GM18519 (cell line): Measurements from ENCODE around the gene ACTN1.
"Not testable (repeated sequence)": the region's sequence is repeated elsewhere in the genome, so short reads cannot be mapped to it uniquely, and the experiment has no call there.

Source experiments
- ATAC-seq: cut with Tn5 transposase; IDR thresholded peaks from one replicate; pipeline ENCODE4 v1.9.1; 2021; ENCODE audit warnings: mild to moderate bottlenecking, moderate library complexity; ENCODE audit not compliant: unreplicated experiment, low FRiP score

ACTN1 gene

DNA sequence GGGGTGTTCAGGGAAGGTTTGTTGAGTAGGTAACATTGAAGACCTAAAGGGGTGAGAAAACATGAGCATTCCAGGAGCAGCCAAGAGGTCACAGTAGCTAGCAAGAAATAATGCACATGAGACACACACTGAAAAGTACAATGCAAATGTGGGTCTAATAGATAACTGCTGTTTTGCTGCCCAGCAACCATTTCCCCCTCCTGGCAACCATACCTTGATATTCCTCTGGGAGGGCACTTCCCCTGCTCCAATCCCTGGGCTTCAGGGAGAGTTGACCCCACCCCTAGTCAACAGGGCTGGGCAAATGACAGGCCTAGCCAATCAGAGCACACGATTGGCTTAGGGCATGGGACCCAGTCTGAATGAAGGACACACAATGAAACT, 8.5 kb upstream of the ACTN1 start:
- ATAC-seq, result no peak

DNA sequence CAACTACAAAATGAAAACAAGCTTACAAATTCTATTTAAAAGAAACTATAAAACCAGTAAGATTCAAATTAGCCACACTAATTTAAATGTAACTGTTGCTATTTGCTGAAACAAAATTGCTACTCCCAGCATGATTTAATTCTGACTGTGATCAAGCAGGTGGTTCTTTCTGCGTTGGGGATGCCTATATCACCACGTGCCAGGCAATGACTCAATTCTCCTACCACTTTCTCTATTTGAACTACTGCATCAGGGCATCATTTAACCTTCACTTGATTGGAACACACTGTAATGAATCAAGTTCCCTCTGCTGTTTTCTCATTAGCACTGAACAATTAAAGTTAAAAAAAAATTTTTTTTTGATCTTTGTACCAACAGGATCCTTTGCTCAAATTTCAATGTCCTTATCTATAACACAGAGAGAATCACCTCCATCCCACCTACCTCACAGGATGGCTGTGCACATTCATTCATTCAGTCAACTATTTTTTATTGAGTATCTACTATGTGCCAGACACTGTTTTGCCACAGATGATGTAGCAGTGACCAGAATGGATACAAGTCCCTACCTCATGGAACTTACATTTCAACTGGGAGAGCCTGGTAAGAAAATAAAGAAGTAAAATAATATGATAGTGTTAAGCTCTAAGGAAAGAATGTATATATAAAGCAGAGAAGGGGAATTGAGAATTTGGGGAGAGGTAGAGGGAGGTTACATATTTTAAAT, 8.0 kb upstream of the ACTN1 start:
- no peak for ATAC-seq

DNA sequence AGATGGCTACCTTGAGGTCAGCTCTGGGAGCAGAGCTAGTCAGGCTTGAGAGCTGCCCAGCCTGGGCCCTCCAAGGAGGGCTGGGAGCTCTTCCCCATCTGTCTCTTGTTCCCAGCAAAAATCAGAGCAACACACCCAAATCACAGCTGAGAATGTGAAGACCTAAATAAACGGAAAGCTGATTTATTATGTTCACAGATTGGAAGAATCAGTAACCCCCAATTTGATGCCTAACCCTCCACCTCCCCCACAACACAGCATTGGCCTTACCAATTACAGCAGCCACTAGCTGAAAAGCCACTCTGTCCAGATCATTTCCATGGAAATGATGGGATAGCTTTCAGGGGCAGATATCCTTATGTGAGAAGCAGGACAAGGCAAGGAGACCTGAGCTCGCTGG, 7.1 kb upstream of the ACTN1 start:
- ATAC-seq, result no peak

DNA sequence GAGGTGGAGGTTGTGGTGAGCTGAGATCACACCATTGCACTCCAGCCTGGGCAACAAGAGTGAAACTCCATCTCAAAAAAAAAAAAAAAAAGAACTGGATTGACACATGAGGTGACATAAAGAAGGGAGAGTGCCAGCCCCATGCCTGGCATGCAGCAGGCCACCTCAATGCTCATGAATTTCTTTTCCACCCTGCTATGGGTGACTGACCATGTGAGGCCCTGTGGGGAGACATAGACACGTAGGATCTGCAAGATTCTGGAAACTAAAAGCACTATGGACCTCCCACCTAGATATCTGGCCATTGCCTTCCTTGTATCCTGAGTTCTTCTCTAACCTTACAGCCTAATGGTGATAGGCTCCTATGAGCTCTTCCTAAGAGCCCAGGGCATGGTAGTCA, 5.6 kb upstream of the ACTN1 start:
- no peak for ATAC-seq

DNA sequence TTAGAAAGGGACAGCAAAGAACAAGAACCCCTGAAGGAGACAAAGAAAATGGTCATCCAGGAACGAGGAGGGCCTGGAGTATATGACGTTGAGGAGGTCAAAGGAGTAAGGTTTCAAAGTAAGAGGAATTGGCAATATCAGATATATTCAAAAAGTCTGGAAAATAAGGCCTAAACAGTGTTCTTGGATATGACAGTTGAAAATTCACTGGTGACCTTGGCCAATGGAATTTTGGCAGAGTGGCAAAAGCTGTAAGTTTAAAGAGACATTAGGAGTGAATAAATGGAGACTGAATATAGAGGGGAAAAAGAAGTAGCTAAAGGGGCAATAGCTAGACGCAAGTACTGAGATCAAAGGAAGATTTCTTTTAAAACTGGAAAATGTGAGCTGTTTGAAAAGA, 4.1 kb upstream of the ACTN1 start:
- no peak for ATAC-seq

DNA sequence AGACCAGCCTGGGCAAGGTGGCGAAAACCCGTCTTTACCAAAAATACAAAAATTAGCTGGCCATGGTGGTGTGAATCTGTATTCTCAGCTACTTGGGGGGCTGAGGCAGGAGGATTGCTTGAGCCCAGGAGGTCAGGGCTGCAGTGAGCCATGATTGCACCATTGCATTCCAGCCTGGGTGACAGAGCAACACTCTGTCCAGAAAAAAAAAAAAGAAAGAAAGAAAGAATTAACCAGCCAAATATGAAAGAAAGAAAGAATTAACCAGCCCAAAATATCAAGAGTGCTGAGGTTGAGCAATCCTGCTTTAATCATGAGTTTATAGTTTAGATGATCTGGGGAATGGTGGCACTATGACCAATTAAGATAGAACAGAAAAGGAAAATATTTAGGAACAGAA, 3.5 kb upstream of the ACTN1 start:
- no peak for ATAC-seq

DNA sequence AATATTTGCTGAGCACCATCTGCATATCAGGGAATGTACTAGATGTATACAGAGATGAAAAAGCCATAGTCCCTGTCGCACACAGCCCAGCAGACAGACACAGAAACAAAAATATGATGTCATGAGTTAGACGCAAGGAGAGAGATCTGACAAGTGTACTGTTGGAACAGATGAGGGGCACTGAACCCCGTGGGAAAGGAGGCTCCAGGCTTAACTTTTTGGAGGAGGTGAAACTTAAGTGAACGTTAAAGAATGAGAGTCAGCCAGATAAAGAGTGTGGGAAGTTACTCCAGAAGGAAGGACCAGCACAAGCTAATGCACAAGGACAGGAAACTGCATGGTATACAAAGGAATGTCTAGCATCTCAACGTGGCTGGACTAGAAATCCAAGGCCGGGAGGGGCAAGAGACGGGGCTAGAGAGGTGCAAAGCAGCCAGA, 2.5 kb upstream of the ACTN1 start:
- no peak for ATAC-seq

DNA sequence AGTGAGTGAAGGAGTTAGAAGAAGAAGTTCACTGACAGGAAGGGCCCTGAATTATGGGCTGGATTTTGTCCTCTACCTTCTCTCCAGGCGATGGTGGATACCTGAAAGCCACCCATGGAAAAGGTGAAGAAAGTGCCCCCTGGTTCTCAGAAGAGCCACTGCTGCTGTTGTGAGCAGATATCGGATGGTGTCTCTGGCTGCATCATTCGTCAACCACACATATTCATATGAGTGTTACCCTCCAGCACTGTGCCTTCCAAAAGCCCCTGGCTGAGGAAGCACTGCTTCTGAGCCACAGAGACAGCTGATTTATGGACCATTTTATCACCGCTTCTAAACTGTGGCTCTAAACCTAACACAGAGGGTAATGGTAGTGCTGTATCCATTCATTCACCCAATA, 2.0 kb upstream of the ACTN1 start:
- ATAC-seq, result no peak

DNA sequence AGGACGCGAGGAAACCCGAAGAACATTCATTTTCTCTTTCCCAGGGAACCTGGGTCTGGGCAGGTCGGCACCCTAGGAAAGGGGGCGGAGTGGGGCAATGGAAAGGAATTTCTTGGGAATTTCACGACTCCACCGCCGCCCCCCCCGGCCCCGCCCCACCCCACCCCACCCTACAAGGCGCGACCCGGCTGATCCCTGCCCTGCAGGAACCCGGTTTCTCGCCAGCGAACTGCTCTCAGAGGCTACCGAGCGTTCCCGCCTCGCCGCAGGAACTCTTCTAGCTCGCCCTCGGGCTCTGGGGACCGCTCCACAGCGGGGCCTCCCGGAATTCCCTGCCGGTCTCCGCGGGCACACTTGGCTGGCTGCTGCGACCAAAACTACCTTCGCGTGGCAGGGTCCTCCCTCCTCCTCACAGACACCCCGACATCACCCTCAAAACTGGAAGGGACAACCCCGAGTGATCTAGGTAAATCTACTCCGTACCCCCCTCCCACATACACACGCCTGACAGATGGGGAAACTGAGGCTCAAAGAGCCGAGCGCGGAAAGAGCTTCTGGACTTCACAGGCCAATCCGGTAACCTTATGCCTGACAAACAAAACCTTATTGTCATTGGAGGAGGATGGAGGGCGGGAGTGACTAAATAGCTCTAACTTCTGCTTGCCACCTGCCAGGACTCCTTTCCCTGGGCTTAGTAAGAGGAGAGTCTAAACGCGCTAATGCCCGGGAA, 785 bp upstream of the ACTN1 start:
- ATAC-seq, result no peak

DNA sequence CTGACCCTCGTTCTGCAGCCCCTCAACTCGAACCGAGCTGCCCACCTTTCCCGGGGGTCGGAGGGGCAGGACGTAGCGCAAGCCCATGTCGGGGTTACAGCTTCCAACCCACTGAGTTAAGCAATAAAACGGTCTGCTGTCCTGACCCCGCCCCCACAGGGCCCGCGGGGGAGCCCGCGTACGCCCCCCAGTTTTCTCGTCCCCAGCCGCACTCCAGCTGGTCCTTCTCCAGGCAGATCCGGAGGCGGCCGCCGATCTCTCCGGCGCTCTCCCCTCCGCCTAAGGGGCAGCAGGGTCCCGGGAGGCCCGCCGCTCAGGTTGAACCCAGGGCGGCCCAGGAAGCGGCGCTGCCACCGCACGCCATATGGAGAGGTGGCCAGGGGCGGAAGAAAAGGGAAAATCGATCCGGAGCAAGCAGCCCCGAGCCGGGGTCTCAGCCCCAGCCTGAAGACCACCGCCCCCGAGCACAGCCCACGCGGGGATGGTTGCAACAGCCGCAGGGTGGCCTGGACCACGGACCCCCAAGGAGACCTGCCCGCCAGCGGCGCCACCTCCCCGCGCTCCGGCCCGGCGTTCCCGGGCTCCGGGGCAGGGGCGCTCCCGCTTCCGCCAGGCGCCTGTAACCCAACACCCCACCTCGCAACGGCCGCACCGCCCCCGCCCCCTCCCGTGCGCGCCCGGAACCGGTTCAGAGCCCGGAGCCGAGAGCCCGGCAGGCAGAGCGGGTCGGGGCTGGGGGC, 760 bp downstream of the ACTN1 start:
- no peak for ATAC-seq

DNA sequence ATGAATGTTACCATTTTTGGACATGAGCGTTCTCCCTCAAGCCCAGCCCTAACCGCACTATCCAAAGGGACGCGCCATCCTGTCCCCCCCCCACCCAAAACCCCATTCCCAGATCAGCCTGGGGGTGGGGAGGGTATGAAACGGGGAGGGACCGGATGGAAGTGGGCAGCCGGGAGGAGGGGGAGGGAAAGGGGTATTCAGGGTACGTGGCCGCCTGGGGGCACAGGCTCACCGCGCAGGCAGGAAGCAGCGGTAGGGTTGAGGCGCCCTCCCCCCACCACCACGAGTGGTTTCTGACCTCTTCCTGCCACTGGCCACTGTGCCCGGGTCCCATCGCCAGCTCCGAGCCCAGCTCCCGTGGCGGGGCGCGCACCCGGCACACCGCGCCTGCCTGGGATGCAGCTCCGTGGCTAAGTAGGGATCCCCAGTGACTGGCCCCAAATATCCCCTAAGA, 1.4 kb downstream of the ACTN1 start:
- no peak for ATAC-seq

DNA sequence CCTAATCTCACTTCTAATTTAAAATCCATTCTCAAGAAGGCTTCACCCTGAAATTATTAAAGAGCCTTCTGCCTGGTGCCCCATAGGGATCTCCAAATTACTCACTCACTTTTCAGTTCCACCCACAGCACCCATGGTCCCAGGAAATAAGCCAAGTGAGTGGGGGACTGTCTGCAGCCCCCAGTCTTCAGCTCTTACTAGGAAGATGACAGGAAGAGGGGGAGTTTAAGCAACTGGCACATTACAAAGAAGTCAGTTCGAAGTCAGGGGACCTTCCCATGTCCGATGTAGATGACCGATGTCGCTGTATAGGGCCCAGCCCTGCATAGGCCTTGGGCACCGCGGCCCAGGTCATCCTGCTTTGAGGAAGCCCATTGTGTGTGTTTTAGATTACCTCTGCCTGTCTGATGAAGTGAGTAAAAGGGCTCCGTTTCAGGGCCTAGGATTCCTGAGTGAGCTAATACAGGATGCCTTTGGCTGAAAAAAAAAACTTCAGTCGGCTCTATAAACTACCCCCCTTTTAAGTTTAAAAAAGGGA, 1.9 kb downstream of the ACTN1 start:
- no peak for ATAC-seq

DNA sequence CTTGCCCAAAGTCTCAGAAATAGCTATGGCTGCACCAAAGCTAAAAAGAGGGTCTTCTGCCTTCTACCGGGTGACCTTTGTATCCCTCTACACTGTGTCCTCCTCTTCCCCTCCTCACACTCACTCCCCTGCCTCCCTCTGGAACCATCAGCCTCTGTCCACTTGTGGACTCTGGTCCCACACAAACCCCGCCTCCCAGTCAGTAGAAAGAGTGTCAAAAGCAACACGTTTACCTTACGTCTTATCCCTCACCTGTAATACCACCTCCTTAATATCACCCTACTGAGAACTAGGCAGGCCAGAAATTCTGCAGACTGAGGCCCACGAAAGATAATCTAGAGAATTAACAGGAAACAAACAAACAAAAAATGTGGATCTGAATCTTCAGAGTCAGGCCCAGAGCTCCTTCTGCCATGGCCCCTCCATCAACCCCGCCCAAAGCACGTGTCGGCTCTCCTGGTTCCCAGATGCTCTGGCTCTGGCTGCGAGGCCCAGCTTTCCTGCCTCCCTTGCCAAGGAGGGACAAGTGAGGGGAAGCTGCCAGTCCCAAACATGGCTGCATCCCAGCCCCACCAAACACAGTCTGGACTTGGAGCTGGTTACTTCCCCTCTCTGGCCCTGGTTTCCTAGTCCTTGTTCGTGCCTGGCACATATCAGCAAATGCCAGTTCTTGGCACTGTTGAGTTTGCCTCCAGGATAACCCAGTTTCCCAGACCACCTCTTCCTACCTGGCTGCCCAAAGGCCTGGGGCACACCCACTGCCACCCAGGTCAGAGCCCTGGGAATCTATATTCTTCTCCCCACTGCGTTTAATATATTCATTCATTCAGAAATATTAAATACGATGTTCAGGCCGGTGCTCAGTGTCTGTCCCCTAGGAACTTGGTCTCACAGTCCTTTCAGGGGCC, 2.7 kb downstream of the ACTN1 start:
- no peak for ATAC-seq

DNA sequence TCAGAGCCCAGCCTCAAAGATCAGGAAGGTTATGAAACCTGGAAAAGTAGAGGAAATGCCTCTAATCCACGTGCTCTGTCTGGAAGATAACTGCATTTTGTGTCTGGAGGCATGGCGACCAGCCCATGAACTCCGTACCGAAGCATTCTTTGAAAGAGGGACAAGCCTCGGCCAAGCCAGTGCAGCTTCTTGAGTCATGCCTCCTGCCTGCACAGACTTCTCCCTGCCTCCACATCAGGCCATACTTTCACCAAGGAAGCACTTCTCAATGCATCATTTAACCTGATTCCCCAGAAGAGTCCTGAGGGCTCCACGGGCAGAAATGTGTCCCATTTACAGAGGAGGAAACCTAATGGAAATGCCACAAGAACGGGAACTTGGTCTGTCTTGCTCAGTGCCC, 3.4 kb downstream of the ACTN1 start:
- no peak for ATAC-seq

DNA sequence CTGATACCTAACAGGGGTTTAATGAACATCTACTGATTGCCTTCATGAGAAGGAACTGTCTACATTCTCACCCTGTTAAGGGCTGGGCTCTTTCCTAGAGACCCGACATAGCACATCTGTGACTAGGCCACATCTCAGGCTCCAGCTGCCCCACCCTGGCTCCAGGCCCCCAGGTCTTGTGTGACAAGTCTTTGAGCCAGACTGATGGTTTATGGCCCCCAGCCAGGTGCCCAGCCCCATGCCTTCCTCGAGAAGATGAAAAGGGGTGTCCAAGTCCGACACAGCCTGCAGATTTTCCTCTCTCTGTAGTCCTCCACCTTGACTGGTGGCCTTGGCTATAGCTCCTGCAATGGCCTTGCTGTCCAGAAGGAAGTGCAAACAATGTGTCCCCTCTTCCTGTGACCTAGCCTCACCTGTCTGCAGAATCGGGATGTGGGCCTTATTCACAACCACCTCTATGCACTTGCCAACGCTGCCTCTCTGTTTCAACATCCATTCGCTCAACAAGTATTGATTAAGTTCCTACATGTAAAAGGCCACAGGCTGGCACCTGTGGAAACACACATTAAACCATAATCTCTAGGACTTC, 4.2 kb downstream of the ACTN1 start:
- no peak for ATAC-seq

DNA sequence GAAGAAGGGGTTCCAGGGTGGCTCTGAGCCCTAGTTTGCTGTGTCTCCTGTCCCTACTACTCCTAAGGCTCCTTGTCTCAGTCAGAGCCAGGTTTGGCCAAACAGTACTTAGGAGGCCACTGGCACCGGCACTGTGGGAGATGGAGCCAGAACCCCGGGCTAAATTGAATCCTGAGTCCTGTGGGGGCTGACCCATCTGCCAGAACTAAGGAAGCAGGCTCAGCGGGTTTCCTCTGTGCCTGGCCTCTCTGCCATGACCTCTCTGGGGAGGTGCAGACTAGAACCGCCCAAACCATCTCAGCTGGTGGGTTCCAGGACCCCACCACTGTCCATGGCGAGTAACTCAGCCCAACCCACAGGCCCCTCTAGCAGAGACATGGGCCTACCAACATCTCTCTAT, 5.5 kb downstream of the ACTN1 start:
- ATAC-seq, result no peak

DNA sequence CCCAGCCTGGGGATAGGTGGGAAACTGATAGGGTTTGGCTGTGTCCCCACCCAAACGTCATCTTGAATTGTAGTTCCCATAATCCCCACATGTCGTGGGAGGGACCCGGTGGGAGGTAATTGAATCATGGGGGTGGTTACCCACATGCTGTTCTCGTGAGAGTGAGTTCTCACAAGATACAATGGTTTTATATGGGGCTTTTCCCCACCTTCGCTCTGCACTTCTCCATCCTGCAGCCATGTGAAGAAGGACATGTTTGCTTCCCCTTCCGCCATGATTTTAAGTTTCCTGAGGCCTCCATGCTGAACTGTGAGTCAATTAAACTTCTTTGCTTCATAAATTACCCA, 5.9 kb downstream of the ACTN1 start:
- not testable (repeated sequence) for ATAC-seq

DNA sequence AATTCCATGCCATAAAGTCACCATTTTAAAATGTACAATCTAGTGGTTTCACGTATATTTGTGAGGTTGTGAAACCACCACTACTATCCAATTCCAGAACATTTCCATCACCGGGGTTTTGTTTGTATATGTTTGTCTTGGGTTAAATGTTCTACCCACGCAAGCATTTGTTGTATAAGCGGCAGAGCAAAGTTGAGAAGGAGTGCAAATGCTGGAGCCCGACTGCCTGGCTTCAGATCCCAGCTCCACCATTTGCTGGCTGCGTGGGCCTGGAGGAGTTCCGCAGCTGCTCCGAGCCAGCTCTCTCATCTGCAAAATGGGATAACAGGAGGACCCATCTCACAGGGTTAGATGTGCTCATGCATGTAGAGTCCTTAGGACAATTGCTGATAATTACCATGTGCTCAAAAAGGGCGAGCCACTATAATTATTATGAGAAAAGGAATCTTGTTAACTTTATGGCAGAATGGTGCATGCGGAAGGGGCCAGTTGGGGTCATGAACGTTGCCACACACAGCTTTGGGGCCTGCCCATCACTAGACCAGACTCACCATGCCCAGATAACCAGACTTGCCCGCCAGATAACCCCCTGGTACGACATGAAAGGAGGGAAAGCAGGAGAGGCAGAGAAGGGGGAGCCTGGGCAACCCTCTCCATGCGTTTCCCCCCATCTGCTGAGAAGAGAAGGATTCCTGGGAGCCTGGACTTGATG, 6.4 kb downstream of the ACTN1 start:
- no peak for ATAC-seq

DNA sequence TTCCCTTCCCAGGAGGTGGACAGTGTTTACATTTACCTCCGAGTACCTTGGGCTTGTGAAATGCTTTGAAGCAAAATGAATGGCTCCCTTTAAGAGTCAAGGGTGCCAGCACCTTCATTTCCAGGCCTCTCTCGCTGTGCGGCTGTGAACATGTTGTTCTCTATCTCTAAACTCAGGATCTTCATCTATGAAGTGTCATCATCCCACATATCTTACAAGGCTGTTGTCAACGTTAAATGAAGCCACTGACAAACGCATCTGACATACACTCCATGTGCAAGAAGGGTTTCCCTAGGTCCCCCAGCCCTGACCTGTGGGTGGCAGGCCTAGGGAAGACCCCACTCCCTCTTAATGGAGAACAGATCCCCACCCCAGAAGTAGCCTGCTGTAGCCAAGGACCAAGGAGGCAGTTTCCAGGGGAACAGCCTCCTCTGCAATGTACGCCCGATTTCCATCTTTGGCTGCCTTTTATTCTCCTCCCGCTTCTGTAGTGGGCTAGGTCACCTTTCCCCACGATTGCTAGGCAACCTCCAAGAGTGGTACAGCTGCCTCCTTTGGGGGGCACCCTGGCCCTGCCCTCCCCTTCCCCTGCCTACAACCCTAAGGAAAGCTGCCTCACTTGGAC, 7.6 kb downstream of the ACTN1 start:
- ATAC-seq, result no peak
